Neural cell (in vitro differentiated cells): ENCODE measurements around the gene A2M.

Experiments
- MXI1 ChIP-seq: fragments of 450-650 bp; conservative IDR thresholded peaks from 2 replicates; pipeline ENCODE4 v1.6.1; 2014; ENCODE audit warnings: antibody characterized with exemption, mild to moderate bottlenecking; ENCODE audit not compliant: poor library complexity, severe bottlenecking
- TF ChIP-seq, protein P1 (sequence below): fragments of 450-650 bp; IDR thresholded peaks from 2 replicates; pipeline ENCODE4 v1.5.1; 2014; ENCODE audit warnings: antibody characterized with exemption, mild to moderate bottlenecking, moderate library complexity; ENCODE audit not compliant: poor library complexity, severe bottlenecking

DNA sequence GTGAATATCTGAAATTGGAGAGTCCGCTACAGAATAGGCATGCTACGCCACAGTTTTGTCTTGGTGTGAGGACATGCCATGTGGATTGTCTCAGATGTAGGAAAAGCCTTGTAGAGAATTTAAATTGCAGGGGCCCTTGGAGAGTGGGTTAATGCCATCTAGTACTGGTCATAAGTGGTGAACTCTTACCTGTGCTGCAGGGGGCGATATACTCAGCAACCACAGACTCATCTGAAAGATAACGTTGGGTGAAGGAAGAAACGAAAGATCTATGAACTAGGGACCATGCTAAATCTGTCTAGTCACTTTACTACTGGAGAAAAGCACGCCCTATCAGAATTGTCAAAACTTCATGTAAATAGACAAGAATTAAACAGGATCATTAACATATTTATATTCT is 33.7 kb upstream of the A2M start:
- TF ChIP-seq, protein P1, sequence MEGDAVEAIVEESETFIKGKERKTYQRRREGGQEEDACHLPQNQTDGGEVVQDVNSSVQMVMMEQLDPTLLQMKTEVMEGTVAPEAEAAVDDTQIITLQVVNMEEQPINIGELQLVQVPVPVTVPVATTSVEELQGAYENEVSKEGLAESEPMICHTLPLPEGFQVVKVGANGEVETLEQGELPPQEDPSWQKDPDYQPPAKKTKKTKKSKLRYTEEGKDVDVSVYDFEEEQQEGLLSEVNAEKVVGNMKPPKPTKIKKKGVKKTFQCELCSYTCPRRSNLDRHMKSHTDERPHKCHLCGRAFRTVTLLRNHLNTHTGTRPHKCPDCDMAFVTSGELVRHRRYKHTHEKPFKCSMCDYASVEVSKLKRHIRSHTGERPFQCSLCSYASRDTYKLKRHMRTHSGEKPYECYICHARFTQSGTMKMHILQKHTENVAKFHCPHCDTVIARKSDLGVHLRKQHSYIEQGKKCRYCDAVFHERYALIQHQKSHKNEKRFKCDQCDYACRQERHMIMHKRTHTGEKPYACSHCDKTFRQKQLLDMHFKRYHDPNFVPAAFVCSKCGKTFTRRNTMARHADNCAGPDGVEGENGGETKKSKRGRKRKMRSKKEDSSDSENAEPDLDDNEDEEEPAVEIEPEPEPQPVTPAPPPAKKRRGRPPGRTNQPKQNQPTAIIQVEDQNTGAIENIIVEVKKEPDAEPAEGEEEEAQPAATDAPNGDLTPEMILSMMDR = no peak
- TF ChIP-seq MXI1 = no peak
